ENCODE measurements around the gene ALK.

Gene ALK

GRCh38 chr2:29910960-29911359 is 10.4 kb downstream of the ALK start:
- H3K27ac ChIP-seq: no peak overlapping the region
- TF ChIP-seq CTCF (conservative IDR thresholded peaks at IDR 0.05): no peak

GRCh38 chr2:29910465-29910864 is 10.9 kb downstream of the ALK start:
- TF ChIP-seq CTCF (conservative IDR thresholded peaks at IDR 0.05): no peak
- H3K27ac ChIP-seq: no peak overlapping the region

- TF ChIP-seq CTCF (conservative IDR thresholded peaks at IDR 0.05): no peak
- H3K27ac ChIP-seq: no peak overlapping the region
Observed at GRCh38 chr2:29902356-29902755, 19.0 kb downstream of the ALK start.

- H3K27ac ChIP-seq: no peak overlapping the region
- TF ChIP-seq CTCF (conservative IDR thresholded peaks at IDR 0.05): no peak
Observed at GRCh38 chr2:29900971-29901633, 20.3 kb downstream of the ALK start.

- no peak for TF ChIP-seq CTCF (conservative IDR thresholded peaks at IDR 0.05)
- H3K27ac ChIP-seq: no peak overlapping the region
Observed at GRCh38 chr2:29898999-29899398, 22.4 kb downstream of the ALK start.

- TF ChIP-seq CTCF (conservative IDR thresholded peaks at IDR 0.05): no peak
- H3K27ac ChIP-seq: no peak overlapping the region
Observed at GRCh38 chr2:29894822-29895614, 26.4 kb downstream of the ALK start.

- H3K27ac ChIP-seq: no peak overlapping the region
- TF ChIP-seq CTCF (conservative IDR thresholded peaks at IDR 0.05): no peak
Observed at GRCh38 chr2:29892585-29893259, 28.7 kb downstream of the ALK start.
